H54 (cell line): Measurements from ENCODE around the gene TRERF1.
"Not testable (repeated sequence)": the region's sequence is repeated elsewhere in the genome, so short reads cannot be mapped to it uniquely, and the experiment has no call there.

Experiments
- DNase-seq: peaks from one replicate; pipeline ENCODE4 v3.0.0; 2011; ENCODE audit warnings: low spot score, mixed read lengths; ENCODE audit not compliant: insufficient read length
- FAIRE-seq: peaks from 3 replicates; lab custom pipeline; 2011; peaks lifted over from hg19 to GRCh38; lab: Jason Lieb, UNC
- POLR2A ChIP-seq: IDR thresholded peaks from 2 replicates; pipeline ENCODE4 v1.6.1; 2011; ENCODE audit warnings: low read depth, mild to moderate bottlenecking, low read length

The TRERF1 gene

GRCh38 chr6:42227173-42227850 lies 224.4 kb downstream of the TRERF1 start:
- FAIRE-seq: no peak
- no peak for TF ChIP-seq POLR2A
- no peak for DNase-seq

GRCh38 chr6:42226645-42227143 lies 225.0 kb downstream of the TRERF1 start:
- peak; percentile 66 for DNase-seq
- TF ChIP-seq POLR2A: no peak
- peak; percentile 96 for FAIRE-seq

GRCh38 chr6:42226161-42226611 lies 225.5 kb downstream of the TRERF1 start:
- TF ChIP-seq POLR2A: no peak
- FAIRE-seq: peak; percentile 91
- DNase-seq: peak; percentile 25

- no peak for DNase-seq
- no peak for FAIRE-seq
- no peak for TF ChIP-seq POLR2A
Measured at GRCh38 chr6:42225419-42225818, 226.3 kb downstream of the TRERF1 start.

GRCh38 chr6:42225029-42225339 lies 226.7 kb downstream of the TRERF1 start:
- TF ChIP-seq POLR2A: no peak
- FAIRE-seq (no peak), DNase-seq (no peak)

GRCh38 chr6:42224222-42225028 lies 227.3 kb downstream of the TRERF1 start:
- FAIRE-seq: peak; percentile 95
- no peak for TF ChIP-seq POLR2A
- DNase-seq: peak; percentile 41

- FAIRE-seq (no peak), DNase-seq (no peak)
- no peak for TF ChIP-seq POLR2A
Measured at GRCh38 chr6:42222448-42222847, 229.3 kb downstream of the TRERF1 start.

GRCh38 chr6:42221546-42221945 lies 230.2 kb downstream of the TRERF1 start:
- TF ChIP-seq POLR2A: no peak
- no peak for DNase-seq
- no peak for FAIRE-seq

- DNase-seq: no peak
- no peak for FAIRE-seq
- TF ChIP-seq POLR2A: no peak
Measured at GRCh38 chr6:42220807-42221206, 230.9 kb downstream of the TRERF1 start.

- DNase-seq (peak; percentile 49), FAIRE-seq (peak; percentile 97)
- TF ChIP-seq POLR2A: peak; percentile 77
Measured at GRCh38 chr6:42217519-42218367, 234.0 kb downstream of the TRERF1 start, which contains the start of gene MRPS10. Gene MRPS10, minus strand, starts transcription at chr6:42217861. Its CDS starts 12 bp downstream, at chr6:42217849.

GRCh38 chr6:42217157-42217518 lies 234.6 kb downstream of the TRERF1 start:
- FAIRE-seq (no peak), DNase-seq (no peak)
- TF ChIP-seq POLR2A: no peak

GRCh38 chr6:42216495-42216894 lies 235.2 kb downstream of the TRERF1 start:
- not testable (repeated sequence) for FAIRE-seq, DNase-seq

GRCh38 chr6:42212442-42212841 lies 239.3 kb downstream of the TRERF1 start:
- FAIRE-seq (no peak), DNase-seq (no peak)
- TF ChIP-seq POLR2A: no peak

- no peak for TF ChIP-seq POLR2A
- FAIRE-seq: no peak
- DNase-seq: no peak
Measured at GRCh38 chr6:42211726-42212125, 240.0 kb downstream of the TRERF1 start.
